Right lobe of liver (tissue), 4 donors: Measurements from ENCODE around the gene NUP42.

Experiments used
- CTCF ChIP-seq, 4 donors: fragments of 200-600 bp in 3 of 4; fragments of 450-650 bp in 1 of 4; IDR thresholded peaks; one replicate each; pipeline versions ENCODE4 v1.5.1 to v1.8.0; 2016 to 2022; ENCODE audit warnings: antibody characterized with exemption in 4 of 4, mild to moderate bottlenecking in 2 of 4
- POLR2A ChIP-seq: fragments of 450-650 bp; IDR thresholded peaks from one replicate; pipeline ENCODE4 v1.6.1; 2017; ENCODE audit warnings: antibody characterized with exemption, mild to moderate bottlenecking
- donor health status: DM: no; HTN: no; CAD: no.
- donor health status: DM: no; HTN: no; CAD: no.
- donor health status: DM: no; HTN: yes; CAD: no.

- TF ChIP-seq CTCF (IDR thresholded peaks at IDR 0.05) (no peak), POLR2A (no peak)
Observed at GRCh38 chr7:23183279-23184012, 1.6 kb downstream of the NUP42 start.
